HAP-1 (cell line): ENCODE data around the gene ZNF410.
A peak's percentile ranks its signal among the peaks of the same experiment; 100 is the strongest.
"Not testable (repeated sequence)": the region's sequence is repeated elsewhere in the genome, so short reads cannot be mapped to it uniquely, and the experiment has no call there.

Source experiments
- DNase-seq, 2 experiments: peaks; one replicate each; pipeline ENCODE4 v3.0.0-alpha.2; 2016 to 2020; ENCODE audit warnings: low spot score in 2 of 2
- H3K27me3 ChIP-seq: fragments of 250-450 bp; sonication (Bioruptor Pico); 2 replicates; pipeline ENCODE4 v1.5.1; 2020; ENCODE audit warnings: low read depth, mild to moderate bottlenecking, moderate library complexity
- H3K36me3 ChIP-seq: fragments of 250-450 bp; sonication (Bioruptor Pico); replicated peaks from 2 replicates; pipeline ENCODE4 v1.5.1; 2020; ENCODE audit warnings: mild to moderate bottlenecking
- H3K4me1 ChIP-seq: fragments of 250-450 bp; sonication (Bioruptor Pico); 2 replicates; pipeline ENCODE4 v1.5.1; 2020; ENCODE audit warnings: mild to moderate bottlenecking
- H3K4me3 ChIP-seq: fragments of 250-450 bp; sonication (Bioruptor Pico); 2 replicates; pipeline ENCODE4 v1.5.1; 2020; ENCODE audit warnings: mild to moderate bottlenecking, moderate library complexity
- H3K9me3 ChIP-seq: fragments of 250-450 bp; sonication (Bioruptor Pico); 2 replicates; pipeline ENCODE4 v1.5.1; 2020; ENCODE audit warnings: mild to moderate bottlenecking, moderate library complexity
- in situ Hi-C: fragments of 300-500 bp; cut with MboI; formaldehyde crosslinking; loops from 3 replicates; pipeline ENCODE4 v1.14.3; 2020; ENCODE audit warnings: low sequenced_read_pairs, inconsistent platforms, mixed read lengths

ZNF410 gene

GRCh38 chr14:73896521-73896920, 9.9 kb downstream of the ZNF410 start:
- Histone ChIP-seq H3K4me3 (no peak overlapping the region), H3K9me3 (no peaks in the 10 kb centered on the region), H3K4me1 (no peaks in the 10 kb centered on the region), H3K27me3 (no peaks in the 10 kb centered on the region), H3K36me3 (peaks cover 73% of the 10 kb centered on the region)
- DNase-seq: no peak
- in situ Hi-C loops: no loop called here

- Histone ChIP-seq H3K36me3 (peaks cover 64% of the 10 kb centered on the region), H3K4me1 (no peaks in the 10 kb centered on the region), H3K27me3 (no peaks in the 10 kb centered on the region), H3K4me3 (no peak overlapping the region), H3K9me3 (no peaks in the 10 kb centered on the region)
- in situ Hi-C loops: loop anchor here (25.0 kb wide), 1 partner anchor 791 kb away; no protein-coding TSS in a partner anchor
- no peak for DNase-seq
Observed at GRCh38 chr14:73903028-73903427, 16.4 kb downstream of the ZNF410 start.

- no peaks in the 10 kb centered on the region for H3K27me3 ChIP-seq
- H3K9me3 ChIP-seq: no peaks in the 10 kb centered on the region
- H3K36me3 ChIP-seq: peaks cover 78% of the 10 kb centered on the region
- DNase-seq: no peak
- H3K4me1 ChIP-seq: no peaks in the 10 kb centered on the region
- in situ Hi-C loops: loop anchor here (25.0 kb wide), 1 partner anchor 797 kb away; no protein-coding TSS in a partner anchor
- H3K4me3 ChIP-seq: no peak overlapping the region
Observed at GRCh38 chr14:73909681-73910080, 23.0 kb downstream of the ZNF410 start.

- no peak for DNase-seq
- Histone ChIP-seq H3K9me3 (no peaks in the 10 kb centered on the region), H3K4me3 (no peak overlapping the region), H3K4me1 (no peaks in the 10 kb centered on the region), H3K36me3 (peaks cover 57% of the 10 kb centered on the region), H3K27me3 (no peaks in the 10 kb centered on the region)
- in situ Hi-C loops: loop anchor here (25.0 kb wide), 1 partner anchor 801 kb away; no protein-coding TSS in a partner anchor
Observed at GRCh38 chr14:73913256-73913655, 26.6 kb downstream of the ZNF410 start.

GRCh38 chr14:73916324-73916723, 29.7 kb downstream of the ZNF410 start:
- no peaks in the 10 kb centered on the region for H3K9me3 ChIP-seq
- DNase-seq: no peak
- H3K4me1 ChIP-seq: no peaks in the 10 kb centered on the region
- H3K27me3 ChIP-seq: no peaks in the 10 kb centered on the region
- in situ Hi-C loops: loop anchor here (25.0 kb wide), 1 partner anchor 804 kb away; no protein-coding TSS in a partner anchor
- H3K4me3 ChIP-seq: no peak overlapping the region
- H3K36me3 ChIP-seq: peaks cover 45% of the 10 kb centered on the region

- H3K27me3 ChIP-seq, H3K9me3 ChIP-seq, DNase-seq, H3K4me1 ChIP-seq, H3K4me3 ChIP-seq: not testable (repeated sequence)
- in situ Hi-C loops: loop anchor here (25.0 kb wide), 1 partner anchor 807 kb away; no protein-coding TSS in a partner anchor
- peaks cover 56% of the 10 kb centered on the region for H3K36me3 ChIP-seq
Observed at GRCh38 chr14:73919457-73919856, 32.8 kb downstream of the ZNF410 start.

- Histone ChIP-seq H3K4me1 (no peaks in the 10 kb centered on the region), H3K4me3 (no peak overlapping the region), H3K27me3 (no peaks in the 10 kb centered on the region), H3K36me3 (peaks cover 89% of the 10 kb centered on the region), H3K9me3 (no peaks in the 10 kb centered on the region)
- no peak for DNase-seq
- in situ Hi-C loops: loop anchor here (25.0 kb wide), 1 partner anchor 812 kb away; no protein-coding TSS in a partner anchor
Observed at GRCh38 chr14:73924337-73924736, 37.7 kb downstream of the ZNF410 start.

- in situ Hi-C loops: no loop called here
- H3K4me1 ChIP-seq: no peaks in the 10 kb centered on the region
- no peak for DNase-seq
- H3K9me3 ChIP-seq: no peaks in the 10 kb centered on the region
- H3K27me3 ChIP-seq: no peaks in the 10 kb centered on the region
- H3K4me3 ChIP-seq: no peak overlapping the region
- peaks cover 34% of the 10 kb centered on the region for H3K36me3 ChIP-seq
Observed at GRCh38 chr14:73935666-73936065, 49.0 kb downstream of the ZNF410 start.

- DNase-seq: peak in 1 of 2 experiments; percentile 11
- in situ Hi-C loops: no loop called here
- no peaks in the 10 kb centered on the region for H3K9me3 ChIP-seq
Observed at GRCh38 chr14:73936548-73936947, 49.9 kb downstream of the ZNF410 start.

GRCh38 chr14:73937012-73937411, 50.4 kb downstream of the ZNF410 start:
- in situ Hi-C loops: no loop called here
- Histone ChIP-seq H3K4me3 (no peak overlapping the region), H3K4me1 (no peaks in the 10 kb centered on the region), H3K36me3 (peaks cover 21% of the 10 kb centered on the region), H3K27me3 (no peaks in the 10 kb centered on the region), H3K9me3 (no peaks in the 10 kb centered on the region)
- no peak for DNase-seq

More at GRCh38 chr14:73936548-73936947, 49.9 kb downstream of the ZNF410 start:
- no peaks in the 10 kb centered on the region for H3K4me1 ChIP-seq
- H3K4me3 ChIP-seq: no peak overlapping the region
- no peaks in the 10 kb centered on the region for H3K27me3 ChIP-seq
- H3K36me3 ChIP-seq: peaks cover 25% of the 10 kb centered on the region

GRCh38 chr14:73942180-73942579, 55.5 kb downstream of the ZNF410 start:
- Histone ChIP-seq H3K4me3 (no peak overlapping the region), H3K9me3 (no peaks in the 10 kb centered on the region), H3K4me1 (no peaks in the 10 kb centered on the region), H3K36me3 (no peaks in the 10 kb centered on the region), H3K27me3 (no peaks in the 10 kb centered on the region)
- no peak for DNase-seq
- in situ Hi-C loops: no loop called here

GRCh38 chr14:73943083-73943482, 56.4 kb downstream of the ZNF410 start:
- Histone ChIP-seq H3K27me3 (no peaks in the 10 kb centered on the region), H3K4me3 (no peak overlapping the region), H3K9me3 (no peaks in the 10 kb centered on the region), H3K4me1 (no peaks in the 10 kb centered on the region), H3K36me3 (no peaks in the 10 kb centered on the region)
- in situ Hi-C loops: no loop called here
- no peak for DNase-seq

- no peaks in the 10 kb centered on the region for H3K9me3 ChIP-seq
- H3K4me3 ChIP-seq: no peak overlapping the region
- no peaks in the 10 kb centered on the region for H3K36me3 ChIP-seq
- no peak for DNase-seq
- in situ Hi-C loops: no loop called here
- H3K27me3 ChIP-seq: no peaks in the 10 kb centered on the region
- H3K4me1 ChIP-seq: no peaks in the 10 kb centered on the region
Observed at GRCh38 chr14:73944432-73945158, 57.9 kb downstream of the ZNF410 start.

GRCh38 chr14:73945159-73945670, 58.6 kb downstream of the ZNF410 start:
- Histone ChIP-seq H3K27me3 (no peaks in the 10 kb centered on the region), H3K36me3 (no peaks in the 10 kb centered on the region), H3K9me3 (no peaks in the 10 kb centered on the region), H3K4me3 (no peak overlapping the region), H3K4me1 (no peaks in the 10 kb centered on the region)
- in situ Hi-C loops: no loop called here
- no peak for DNase-seq
